ENCODE measurements around the gene DHX32.

- TF ChIP-seq CTCF (IDR thresholded peaks at IDR 0.05) (no peak), POLR2A (IDR thresholded peaks at IDR 0.05) (no peak)
These were observed 21.8 kb downstream of the DHX32 start for GRCh38 chr10:125859128-125859817.
